ENCODE data around the gene PRKD2.

The PRKD2 gene

DNA sequence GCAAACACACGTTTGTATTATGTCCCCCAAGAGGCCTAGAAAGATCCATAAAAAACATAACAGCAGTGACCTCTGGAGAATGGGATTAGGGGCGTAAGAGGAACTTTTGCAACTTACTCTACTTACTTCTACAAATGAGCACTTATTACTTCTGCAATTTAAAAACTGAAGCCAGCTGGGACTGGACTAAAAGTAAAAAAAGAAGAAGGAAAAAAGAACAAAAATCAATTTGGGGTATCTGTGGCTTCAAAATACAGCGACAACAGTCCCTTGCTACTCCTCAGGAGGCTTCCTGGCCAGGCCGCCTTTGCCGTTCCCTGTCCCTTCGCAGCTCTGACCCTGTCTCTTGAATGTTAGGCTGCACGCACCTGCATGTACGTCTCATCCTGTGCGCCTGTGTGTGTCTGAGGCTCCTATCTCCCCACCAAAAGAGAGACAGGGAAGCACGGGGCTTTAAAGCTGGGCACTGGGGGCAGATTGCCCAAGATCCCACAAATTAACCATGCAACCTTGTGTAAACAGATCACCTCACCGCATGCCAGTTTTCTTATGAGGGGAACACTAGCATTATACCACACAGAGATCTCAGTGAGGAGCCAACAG, 16.9 kb upstream of the PRKD2 start:
- Histone ChIP-seq H3K27ac (ENCODE audit: extremely low read depth, low read depth, low read length) (no peak overlapping the region), H3K9me3 (ENCODE audit: control insufficient read depth, insufficient read depth, low read depth, low read length) (no peaks in the 10 kb centered on the region), H3K36me3 (ENCODE audit: control insufficient read depth in 2 of 2, insufficient read depth in 1 of 2, low read length in 2 of 2) (peaks cover 39 to 88% of the 10 kb centered on the region in 2 experiments), H3K4me1 (ENCODE audit: control insufficient read depth, insufficient read depth, low read length) (no peaks in the 10 kb centered on the region; the same call in 1 of the 2 replicates), H3K4me3 (ENCODE audit: low read depth, low read length) (no peak overlapping the region)
- POLR2A ChIA-PET = interaction anchor here (0.5 to 0.6 kb wide), 2 partner anchors 404 to 414 kb away, joined by 3 to 5 read pairs; no protein-coding TSS in a partner anchor
- CTCF ChIA-PET = interaction anchor here (0.6 to 2.0 kb wide), 2 partner anchors 10 to 17 kb away, joined by 3 to 10 read pairs; no protein-coding TSS in a partner anchor
- 0 out of 2 replicates have a peak, but pooled peaks have one; percentile 9 for TF ChIP-seq GLIS1 (tag by site-specific recombination; IDR thresholded peaks at IDR 0.05)
- no peak for TF ChIP-seq ZNF2 (tag by site-specific recombination; IDR thresholded peaks at IDR 0.05)
- TF ChIP-seq GLI2 (tag by site-specific recombination; IDR thresholded peaks at IDR 0.05; ENCODE audit: borderline replicate concordance, low read depth) = no peak
- no peak for TF ChIP-seq ZNF629 (tag by site-specific recombination; IDR thresholded peaks at IDR 0.05)
- TF ChIP-seq ZNF670 (tag by site-specific recombination; IDR thresholded peaks at IDR 0.05; ENCODE audit: low read depth) = no peak

DNA sequence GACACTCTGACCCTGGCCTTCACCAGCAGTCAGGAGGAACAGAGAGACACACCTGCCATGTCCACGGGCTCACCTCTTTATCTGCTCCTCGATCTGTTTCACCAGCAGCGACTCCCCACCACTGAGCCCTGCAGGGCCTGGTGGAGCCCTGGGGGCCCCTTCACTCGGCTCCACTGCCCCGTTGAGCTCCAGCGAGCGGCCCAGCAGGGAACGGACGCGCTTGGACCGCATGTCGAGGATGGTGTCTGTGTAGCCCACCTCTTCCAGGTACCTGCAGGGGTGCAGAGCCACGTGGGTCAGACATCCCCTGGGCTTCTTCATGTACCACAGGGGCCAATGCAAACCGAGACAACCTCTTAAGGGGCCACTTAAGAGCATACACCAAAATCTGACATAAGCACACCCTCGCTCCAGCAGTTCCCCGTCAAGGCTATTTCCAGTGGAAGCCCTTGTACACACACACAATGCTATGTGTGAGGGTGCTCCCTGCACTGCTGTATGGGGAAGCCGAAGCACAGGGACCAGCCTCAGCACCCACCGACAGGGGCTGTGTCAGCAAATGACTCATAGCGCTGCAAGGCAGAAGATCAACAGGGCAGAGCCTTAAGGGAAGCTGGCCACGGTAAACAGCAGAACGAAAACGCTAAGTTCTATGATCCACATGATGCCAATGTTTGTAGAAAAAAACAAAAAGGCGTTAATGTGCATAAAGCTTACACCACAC, 16.2 kb upstream of the PRKD2 start:
- TF ChIP-seq MEIS1 (CRISPR knock-in tag; IDR thresholded peaks at IDR 0.05; ENCODE audit: borderline replicate concordance) (no peak), SCRT2 (tag by site-specific recombination; IDR thresholded peaks at IDR 0.05) (peak; percentile 74), ZNF561 (tag by site-specific recombination; IDR thresholded peaks at IDR 0.05; ENCODE audit: borderline replicate concordance) (no peak), ZNF23 (tag by site-specific recombination; IDR thresholded peaks at IDR 0.05; ENCODE audit: borderline replicate concordance) (no peak), GLI2 (tag by site-specific recombination; IDR thresholded peaks at IDR 0.05; ENCODE audit: borderline replicate concordance, low read depth) (no peak), YY2 (tag by site-specific recombination; IDR thresholded peaks at IDR 0.05) (no peak)
- Histone ChIP-seq H3K4me3 (ENCODE audit: low read depth, low read length) (no peak overlapping the region), H3K27ac (ENCODE audit: extremely low read depth, low read depth, low read length) (peak overlapping the region; percentile 16; the same call in 1 of the 2 replicates), H3K9me3 (ENCODE audit: control insufficient read depth, insufficient read depth, low read depth, low read length) (no peaks in the 10 kb centered on the region), H3K4me1 (ENCODE audit: control insufficient read depth, insufficient read depth, low read length) (no peaks in the 10 kb centered on the region; the same call in 1 of the 2 replicates), H3K36me3 (ENCODE audit: control insufficient read depth in 2 of 2, insufficient read depth in 1 of 2, low read length in 2 of 2) (peaks cover 39 to 88% of the 10 kb centered on the region in 2 experiments)
- ChIA-PET POLR2A (no interaction called here), CTCF (interaction anchor here (0.6 to 2.0 kb wide), 2 partner anchors 10 to 17 kb away, joined by 3 to 10 read pairs; no protein-coding TSS in a partner anchor)

DNA sequence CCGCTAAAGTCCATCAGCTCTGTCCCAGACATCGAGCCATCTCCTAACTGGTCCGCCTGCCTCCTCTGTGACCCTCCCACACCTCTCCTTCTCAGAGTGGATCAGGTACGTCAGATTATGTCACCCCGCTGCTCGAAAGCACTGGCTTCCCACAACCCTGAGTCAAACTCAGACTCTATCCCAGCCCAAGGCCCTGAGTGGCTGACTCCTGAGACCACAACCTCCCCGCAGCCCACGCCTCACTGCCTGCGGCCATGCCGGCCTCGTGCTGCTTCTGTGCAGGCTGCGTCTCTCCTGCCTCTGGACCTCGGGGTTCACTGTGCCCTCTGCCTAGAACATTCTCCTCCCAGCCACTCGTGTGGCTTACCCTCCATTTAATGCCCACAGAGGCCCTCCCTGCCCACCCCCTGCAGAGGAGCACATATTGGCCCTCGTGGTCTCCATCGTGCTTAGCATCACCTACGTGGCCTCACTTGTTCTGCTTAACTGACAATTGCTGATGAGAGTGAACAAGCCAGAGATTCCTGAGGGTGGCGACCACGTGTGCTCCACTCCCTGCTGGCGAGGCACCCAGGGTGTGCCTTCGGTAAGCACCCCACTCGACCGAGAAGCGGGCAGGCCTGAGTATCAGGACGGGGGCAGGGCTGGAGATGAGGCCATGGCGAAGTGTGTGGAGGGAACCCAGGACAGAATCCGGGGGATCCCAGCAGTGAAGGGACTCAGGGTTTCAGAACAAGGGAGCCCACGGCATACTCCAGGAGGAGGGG, 15.4 kb upstream of the PRKD2 start:
- TF ChIP-seq EGR2 (tag by site-specific recombination; IDR thresholded peaks at IDR 0.05; ENCODE audit: low read depth) (0 out of 2 replicates have a peak, but pooled peaks have one; percentile 27), ZNF184 (tag by site-specific recombination; IDR thresholded peaks at IDR 0.05) (no peak), MYNN (tag by site-specific recombination; IDR thresholded peaks at IDR 0.05; ENCODE audit: borderline replicate concordance) (no peak), ZNF677 (tag by site-specific recombination; IDR thresholded peaks at IDR 0.05) (no peak), ZNF19 (tag by site-specific recombination; IDR thresholded peaks at IDR 0.05; ENCODE audit: low read depth) (no peak)
- Histone ChIP-seq H3K4me1 (ENCODE audit: control insufficient read depth, insufficient read depth, low read length) (no peaks in the 10 kb centered on the region; the same call in 1 of the 2 replicates), H3K9me3 (ENCODE audit: control insufficient read depth, insufficient read depth, low read depth, low read length) (no peaks in the 10 kb centered on the region), H3K36me3 (ENCODE audit: control insufficient read depth in 2 of 2, insufficient read depth in 1 of 2, low read length in 2 of 2) (peaks cover 38 to 88% of the 10 kb centered on the region in 2 experiments), H3K4me3 (ENCODE audit: low read depth, low read length) (no peak overlapping the region), H3K27ac (ENCODE audit: extremely low read depth, low read depth, low read length) (peak overlapping the region; percentile 30; the same call in 1 of the 2 replicates)
- ChIA-PET POLR2A (interaction anchor here (1.4 kb wide), 1 partner anchor 19 kb away, joined by 3 read pairs; no protein-coding TSS in a partner anchor), CTCF (interaction anchor here (0.7 to 6.3 kb wide), 3 partner anchors 9 to 71 kb away, joined by 3 to 69 read pairs (median 9); partner anchors contain the start of gene DACT3)
